NAMALWA (cell line): ENCODE results near the gene DENND4A.

Experiments used
- DNase-seq: peaks from one replicate; pipeline ENCODE4 v3.0.0-alpha.2; 2015; ENCODE audit warnings: low spot score

DENND4A gene

GRCh38 chr15:65666257-65666656, 125.8 kb downstream of the DENND4A start:
- no peak for DNase-seq

DNA sequence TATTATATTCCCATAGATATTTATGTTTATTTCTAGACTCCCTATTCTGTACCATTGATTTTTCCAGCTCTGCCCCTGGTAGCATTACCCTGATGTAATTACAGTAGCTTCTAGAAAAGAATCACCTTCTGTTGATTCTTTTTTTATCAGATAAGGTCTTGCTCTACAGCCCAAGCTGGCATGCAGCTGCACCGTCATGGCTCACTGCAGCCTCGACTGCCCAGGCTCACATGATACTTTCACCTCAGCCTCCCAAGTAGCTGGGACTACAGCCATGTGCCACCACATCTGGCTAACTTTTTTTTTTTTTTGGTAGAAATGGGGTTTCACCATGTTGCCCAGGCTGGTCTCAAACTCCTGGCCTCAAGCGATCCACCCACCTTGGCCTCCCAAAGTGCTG, 128.6 kb downstream of the DENND4A start:
- DNase-seq = peak; percentile 94

DNA sequence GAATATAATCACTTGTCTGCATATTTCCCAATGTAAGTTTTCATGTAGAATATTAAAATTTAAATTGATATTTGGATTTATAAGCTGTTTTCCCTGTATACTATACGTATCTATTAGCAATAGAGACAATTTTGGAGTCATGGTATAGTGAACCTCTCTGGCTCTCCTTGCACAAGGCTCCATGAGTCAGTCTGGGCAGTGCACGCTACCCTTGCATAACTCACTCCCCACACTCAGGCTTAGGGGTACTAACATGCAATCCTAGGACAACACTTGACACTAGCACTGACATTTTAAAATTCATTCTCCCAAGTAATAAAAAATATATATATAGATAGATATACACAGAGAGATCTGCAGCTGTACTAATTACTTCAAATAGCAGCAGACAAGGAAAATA, 131.2 kb downstream of the DENND4A start:
- no peak for DNase-seq

DNA sequence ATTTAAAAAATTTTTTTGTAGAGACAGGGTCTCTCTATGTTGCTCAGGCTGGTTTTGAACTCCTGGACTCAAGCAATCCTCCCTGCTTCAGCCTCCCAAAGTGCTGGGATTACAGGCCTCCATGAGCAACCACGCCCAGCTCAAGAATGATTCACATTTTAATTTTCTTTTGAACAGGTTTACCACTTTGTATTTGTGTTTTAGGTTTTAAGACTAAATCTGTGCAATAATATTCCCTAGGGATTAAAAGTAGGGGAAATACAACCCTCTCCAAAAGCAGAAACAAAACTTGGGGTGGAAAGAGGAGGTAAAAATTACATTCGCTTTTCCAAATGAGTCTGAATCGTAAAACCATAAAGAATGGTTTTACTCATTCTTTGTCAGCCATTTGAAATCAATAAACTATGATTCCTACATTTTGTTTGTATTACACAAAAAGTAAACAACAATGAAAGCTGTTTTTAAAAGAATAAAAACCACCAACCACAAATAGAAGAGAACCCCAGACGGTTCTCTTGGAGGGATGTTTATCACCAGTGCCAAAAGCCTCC, 132.5 kb downstream of the DENND4A start:
- no peak for DNase-seq

GRCh38 chr15:65655457-65655856, 136.6 kb downstream of the DENND4A start:
- no peak for DNase-seq

GRCh38 chr15:65655026-65655425, 137.1 kb downstream of the DENND4A start:
- no peak for DNase-seq

- DNase-seq = no peak
Measured at GRCh38 chr15:65653801-65654521, 138.1 kb downstream of the DENND4A start.

DNA sequence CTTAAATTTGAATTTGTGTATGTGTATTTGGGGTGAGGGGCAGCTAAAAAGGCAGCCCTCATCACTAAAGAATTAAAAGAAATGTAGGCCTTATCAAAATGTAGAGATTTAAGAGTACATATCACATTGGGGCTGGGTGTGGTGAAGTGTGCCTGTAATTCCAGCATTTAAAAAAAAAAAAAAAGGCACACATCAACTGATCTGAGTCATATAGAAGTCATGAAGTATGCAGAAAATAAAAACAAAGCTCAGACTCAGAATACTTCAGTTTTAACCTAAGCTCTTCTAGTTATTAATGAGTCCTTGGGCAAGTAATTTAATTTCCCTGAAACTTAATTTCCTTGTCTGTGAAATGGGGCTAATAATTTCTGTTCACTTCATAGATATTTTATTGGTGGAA, 138.8 kb downstream of the DENND4A start:
- no peak for DNase-seq

- DNase-seq = no peak
Measured at GRCh38 chr15:65651831-65652749, 140.0 kb downstream of the DENND4A start.

DNA sequence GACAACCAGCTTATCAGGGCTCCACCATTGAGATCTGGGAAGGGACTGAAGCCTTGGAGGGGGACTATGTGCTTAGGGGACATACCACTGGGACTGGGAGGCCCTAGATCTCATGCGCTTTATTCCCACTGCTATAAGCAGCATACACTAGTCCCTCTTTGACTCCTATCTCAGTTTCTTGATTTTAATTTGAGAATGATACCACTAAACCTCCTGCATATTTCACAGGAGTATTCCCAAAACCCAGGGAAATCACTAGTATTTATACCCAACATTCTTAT, 141.1 kb downstream of the DENND4A start:
- DNase-seq = no peak

- no peak for DNase-seq
Measured at GRCh38 chr15:65650312-65651041, 141.6 kb downstream of the DENND4A start.

- no peak for DNase-seq
Measured at GRCh38 chr15:65646486-65646885, 145.6 kb downstream of the DENND4A start.

DNA sequence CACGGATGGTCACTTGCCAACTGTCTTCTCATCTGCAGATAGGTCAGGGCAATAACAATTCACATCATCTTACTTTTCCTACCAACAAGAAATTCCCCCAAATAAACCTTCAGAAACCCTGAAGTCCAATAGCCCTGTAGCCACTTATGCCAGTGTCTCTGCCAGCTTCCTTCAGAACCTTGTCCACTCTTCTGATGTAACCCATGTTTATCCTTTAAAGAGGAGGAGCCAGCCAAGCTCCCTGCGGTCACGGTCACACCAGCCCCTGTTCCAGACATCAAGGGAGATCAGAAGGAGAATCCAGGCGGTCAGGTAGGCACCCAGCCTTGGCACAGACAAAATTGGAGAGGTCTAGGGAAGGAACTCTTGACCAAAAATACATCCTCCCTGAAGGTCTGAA, 146.7 kb downstream of the DENND4A start:
- DNase-seq = no peak

GRCh38 chr15:65644282-65644681, 147.8 kb downstream of the DENND4A start:
- DNase-seq = no peak

DNA sequence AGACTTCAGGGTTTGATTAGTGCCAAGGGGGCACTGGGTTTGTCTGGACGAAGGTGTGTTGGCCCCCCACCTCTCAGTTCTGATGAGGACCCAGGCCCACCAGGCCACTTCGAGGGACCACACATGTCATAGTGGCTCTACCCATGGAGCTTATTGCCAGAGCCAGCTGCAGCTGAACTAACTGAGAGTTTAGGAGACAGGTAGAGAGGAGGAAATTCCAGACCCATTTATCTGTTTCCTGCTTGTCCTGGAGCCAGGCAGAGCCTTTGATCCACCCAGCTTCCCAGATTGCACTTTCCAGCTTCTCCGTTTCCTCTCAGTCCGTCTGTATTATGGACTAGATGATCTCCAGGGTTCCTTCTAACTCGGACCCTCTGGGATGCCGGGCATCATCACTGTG, 149.5 kb downstream of the DENND4A start:
- DNase-seq = no peak

DNA sequence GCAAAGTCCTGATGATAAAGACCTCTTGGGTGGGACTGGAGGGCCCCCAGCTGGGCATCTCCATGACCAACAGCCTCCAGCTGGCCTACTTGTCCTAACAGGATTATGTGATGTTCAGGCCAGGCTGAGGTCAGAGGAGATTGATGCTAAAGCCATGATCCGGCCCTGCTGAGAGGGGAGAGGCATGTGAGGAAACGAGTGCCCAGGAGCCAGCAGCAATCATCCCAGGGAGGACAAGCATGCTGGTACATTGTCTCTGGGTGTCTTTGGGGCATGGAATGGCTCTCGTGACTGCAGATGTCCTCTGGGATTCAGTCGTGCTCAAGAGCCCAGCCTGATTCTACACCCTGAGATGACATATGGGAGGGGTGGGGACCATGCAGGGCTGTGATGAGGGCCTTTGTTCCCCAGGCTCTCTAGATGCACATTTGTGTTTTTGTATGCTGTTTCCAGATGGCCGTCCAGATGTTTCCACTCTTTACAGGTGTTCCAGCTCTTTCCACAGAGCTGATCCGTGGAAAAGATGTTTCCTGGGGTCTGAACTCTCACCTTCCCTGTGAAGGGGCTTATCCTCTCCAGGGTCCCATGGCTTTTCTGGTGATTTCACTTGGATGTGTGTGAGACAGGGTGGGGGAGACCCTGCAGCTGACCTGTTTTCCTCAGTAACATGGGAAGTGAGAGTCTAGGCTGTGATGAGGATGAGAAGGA, 150.2 kb downstream of the DENND4A start:
- DNase-seq = no peak

- no peak for DNase-seq
Measured at GRCh38 chr15:65639509-65639908, 152.6 kb downstream of the DENND4A start.

GRCh38 chr15:65638681-65639089, 153.4 kb downstream of the DENND4A start:
- DNase-seq = peak; percentile 90

DNA sequence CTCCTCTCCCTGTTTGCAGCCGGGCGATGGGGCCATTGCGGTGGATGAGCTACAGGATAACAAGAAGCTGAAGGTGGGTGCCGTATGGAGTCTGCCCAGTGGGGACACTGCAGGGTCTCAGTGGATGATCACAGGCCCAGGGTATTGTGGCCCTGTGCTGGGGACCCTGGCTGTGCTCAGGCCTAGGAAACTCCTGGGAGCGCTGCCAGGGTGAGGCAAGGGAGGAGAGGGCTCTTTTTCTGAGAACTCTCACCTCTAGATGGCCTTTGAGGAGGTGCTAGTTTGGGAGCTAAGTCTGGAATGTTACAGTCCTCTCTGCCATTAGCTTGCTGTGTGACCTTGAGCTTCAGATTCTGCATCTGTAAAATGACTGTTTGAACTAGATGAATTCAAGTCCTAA, 154.0 kb downstream of the DENND4A start:
- DNase-seq = no peak

DNA sequence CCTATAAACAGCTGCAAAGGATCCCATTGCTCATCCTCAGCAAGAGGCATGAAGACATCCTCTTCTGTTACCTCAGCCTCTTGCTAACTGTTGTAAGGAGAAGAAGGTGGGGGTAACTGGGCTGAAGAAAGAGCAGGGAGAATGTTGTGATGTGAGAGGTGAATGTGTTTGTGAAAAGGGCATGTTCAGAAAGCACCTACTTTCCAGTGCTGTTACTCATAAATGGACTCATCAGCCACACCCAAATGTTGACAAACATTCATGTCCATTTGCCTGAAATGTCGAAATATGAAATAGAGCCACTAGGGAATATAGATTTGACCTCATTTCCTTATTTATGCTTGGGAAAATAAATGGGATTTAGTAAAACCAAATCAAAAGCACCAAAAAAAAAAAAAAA, 157.7 kb downstream of the DENND4A start:
- no peak for DNase-seq

DNA sequence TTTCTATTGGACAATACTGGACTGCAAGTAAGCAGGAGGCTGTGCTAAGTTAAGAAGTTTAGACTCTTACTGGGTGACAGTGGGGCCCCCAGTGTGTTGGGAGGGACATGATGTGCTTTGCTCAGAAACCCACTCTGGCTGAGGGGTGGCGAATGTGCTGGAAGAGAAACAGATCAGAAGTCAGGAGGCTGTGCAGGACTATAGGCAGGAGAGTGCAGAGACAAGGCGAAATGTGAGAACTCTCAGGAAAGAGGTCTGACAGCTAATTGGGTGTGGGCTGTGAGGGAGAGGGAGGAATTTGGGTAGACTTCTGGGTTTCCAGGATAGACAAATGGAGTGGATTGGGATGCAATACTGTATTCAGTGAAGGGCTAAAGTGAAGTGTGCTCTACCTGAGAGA, 158.3 kb downstream of the DENND4A start:
- DNase-seq = no peak

GRCh38 chr15:65632780-65633375, 159.2 kb downstream of the DENND4A start:
- no peak for DNase-seq
